OCI-LY7 (cell line): ENCODE results near the gene SIPA1L3. TPM values are rescaled to one million over a fixed set of nuclear protein-coding genes. Genes with fewer than 3 reads are reported as not detected.
"Not testable (repeated sequence)": the region's sequence is repeated elsewhere in the genome, so short reads cannot be mapped to it uniquely, and the experiment has no call there.

Experiments
- Bru-seq: library from RNA; stranded (reverse); fragments of 400-500 nt; gene quantifications from one replicate; lab custom pipeline; 2021; lab: Mats Ljungman, UMichigan
- BruChase-seq, 2 experiments: library from RNA; stranded (reverse); fragments of 400-500 nt; gene quantifications; one replicate each; lab custom pipeline; 2021; lab: Mats Ljungman, UMichigan
- BruUV-seq: library from RNA; stranded (reverse); fragments of 400-500 nt; replicated peaks from 2 replicates; lab custom pipeline; 2021; lab: Mats Ljungman, UMichigan
- CTCF ChIA-PET: fragments of 300-600 bp; sonication (Branson Sonifier 250); formaldehyde crosslinking; loops from one replicate; lab custom pipeline; 2022; ENCODE audit warnings: antibody characterized with exemption; ENCODE audit not compliant: unreplicated experiment; lab: Charles Lee
- POLR2A ChIA-PET: fragments of 300-600 bp; sonication (Branson Sonifier 250); formaldehyde crosslinking; loops from one replicate; lab custom pipeline; 2022; ENCODE audit warnings: antibody characterized with exemption; lab: Charles Lee
- DNase-seq: peaks from one replicate; pipeline ENCODE4 v3.0.0-alpha.2; 2015; ENCODE audit warnings: low spot score
- H2AFZ ChIP-seq: fragments of 200-600 bp; sonication (generic), shearing (Covaris generic); 2 replicates; pipeline ENCODE4 v1.6.1; 2014; ENCODE audit warnings: mild to moderate bottlenecking, antibody characterized with exemption, low read length, moderate library complexity
- H3K27ac ChIP-seq: fragments of 200-600 bp; sonication (generic); 2 replicates; pipeline ENCODE4 v1.5.1; 2014; ENCODE audit warnings: mixed run types, low read depth, mild to moderate bottlenecking, moderate library complexity, low read length, inconsistent platforms; ENCODE audit not compliant: poor library complexity, severe bottlenecking
- H3K36me3 ChIP-seq: fragments of 200-600 bp; sonication (generic); 2 replicates; pipeline ENCODE4 v1.6.1; 2014; ENCODE audit warnings: mild to moderate bottlenecking, antibody characterized with exemption, low read length, moderate library complexity, mixed read lengths; ENCODE audit not compliant: insufficient read depth
- H3K4me1 ChIP-seq: fragments of 200-600 bp; sonication (generic); 2 replicates; pipeline ENCODE4 v1.5.1; 2014; ENCODE audit warnings: mild to moderate bottlenecking, low read length; ENCODE audit not compliant: insufficient read depth, poor library complexity, severe bottlenecking
- H3K4me2 ChIP-seq: fragments of 200-600 bp; sonication (generic); 2 replicates; pipeline ENCODE4 v1.6.1; 2014; ENCODE audit warnings: mild to moderate bottlenecking, low read length
- H3K4me3 ChIP-seq: fragments of 200-600 bp; sonication (generic); 2 replicates; pipeline ENCODE4 v1.5.1; 2014; ENCODE audit warnings: mild to moderate bottlenecking, low read depth, low read length; ENCODE audit not compliant: poor library complexity, severe bottlenecking
- H3K79me2 ChIP-seq: fragments of 200-600 bp; sonication (generic); 2 replicates; pipeline ENCODE4 v1.6.1; 2016; ENCODE audit warnings: low read depth, mild to moderate bottlenecking, low read length, moderate library complexity, mixed read lengths; ENCODE audit not compliant: insufficient read depth
- H3K9me2 ChIP-seq: fragments of 200-600 bp; sonication (generic); 2 replicates; pipeline ENCODE4 v1.6.1; 2016; ENCODE audit warnings: mild to moderate bottlenecking, low read length, mixed read lengths; ENCODE audit not compliant: insufficient read depth
- H3K9me3 ChIP-seq: fragments of 200-600 bp; sonication (generic); 2 replicates; pipeline ENCODE4 v1.6.1; 2014; ENCODE audit warnings: mild to moderate bottlenecking, mixed run types, low read length, mixed read lengths
- H4K20me1 ChIP-seq: fragments of 200-600 bp; sonication (generic); 2 replicates; pipeline ENCODE4 v1.6.1; 2014; ENCODE audit warnings: mild to moderate bottlenecking, antibody characterized with exemption, low read length, moderate library complexity, mixed read lengths; ENCODE audit not compliant: insufficient read depth
- CTCF ChIP-seq: fragments of 200-600 bp; sonication (generic); conservative IDR thresholded peaks from 2 replicates; pipeline ENCODE4 v1.5.1; 2014; ENCODE audit warnings: mild to moderate bottlenecking, antibody characterized with exemption, low read length, moderate library complexity, mixed read lengths
- EZH2phosphoT487 ChIP-seq: fragments of 200-600 bp; sonication (generic); IDR thresholded peaks from 2 replicates; pipeline ENCODE4 v1.6.1; 2018; ENCODE audit warnings: low read depth, borderline replicate concordance, mild to moderate bottlenecking, mixed run types, antibody characterized with exemption, low read length, moderate library complexity, mixed read lengths
- intact Hi-C: fragments of 100-400 bp; cut with micrococcal nuclease; formaldehyde crosslinking; loops from one replicate; pipeline ENCODE4 v1.10.0; 2022; ENCODE audit not compliant: unreplicated experiment
- long read RNA-seq: library from polyadenylated mRNA; stranded (forward); transcript quantifications from one replicate; pipeline ENCODE4 v2.0.0, GENCODE V29; 2022
- total RNA-seq, 2 experiments: library from RNA; depleted of rRNA in 1 of 2; stranded (reverse); fragments of >200 nt in 1 of 2; shearing (Covaris generic) in 1 of 2; gene quantifications; 2 replicates each; pipeline ENCODE4 v1.2.3, GENCODE V29; 2014 to 2022

SIPA1L3 gene, protein sequence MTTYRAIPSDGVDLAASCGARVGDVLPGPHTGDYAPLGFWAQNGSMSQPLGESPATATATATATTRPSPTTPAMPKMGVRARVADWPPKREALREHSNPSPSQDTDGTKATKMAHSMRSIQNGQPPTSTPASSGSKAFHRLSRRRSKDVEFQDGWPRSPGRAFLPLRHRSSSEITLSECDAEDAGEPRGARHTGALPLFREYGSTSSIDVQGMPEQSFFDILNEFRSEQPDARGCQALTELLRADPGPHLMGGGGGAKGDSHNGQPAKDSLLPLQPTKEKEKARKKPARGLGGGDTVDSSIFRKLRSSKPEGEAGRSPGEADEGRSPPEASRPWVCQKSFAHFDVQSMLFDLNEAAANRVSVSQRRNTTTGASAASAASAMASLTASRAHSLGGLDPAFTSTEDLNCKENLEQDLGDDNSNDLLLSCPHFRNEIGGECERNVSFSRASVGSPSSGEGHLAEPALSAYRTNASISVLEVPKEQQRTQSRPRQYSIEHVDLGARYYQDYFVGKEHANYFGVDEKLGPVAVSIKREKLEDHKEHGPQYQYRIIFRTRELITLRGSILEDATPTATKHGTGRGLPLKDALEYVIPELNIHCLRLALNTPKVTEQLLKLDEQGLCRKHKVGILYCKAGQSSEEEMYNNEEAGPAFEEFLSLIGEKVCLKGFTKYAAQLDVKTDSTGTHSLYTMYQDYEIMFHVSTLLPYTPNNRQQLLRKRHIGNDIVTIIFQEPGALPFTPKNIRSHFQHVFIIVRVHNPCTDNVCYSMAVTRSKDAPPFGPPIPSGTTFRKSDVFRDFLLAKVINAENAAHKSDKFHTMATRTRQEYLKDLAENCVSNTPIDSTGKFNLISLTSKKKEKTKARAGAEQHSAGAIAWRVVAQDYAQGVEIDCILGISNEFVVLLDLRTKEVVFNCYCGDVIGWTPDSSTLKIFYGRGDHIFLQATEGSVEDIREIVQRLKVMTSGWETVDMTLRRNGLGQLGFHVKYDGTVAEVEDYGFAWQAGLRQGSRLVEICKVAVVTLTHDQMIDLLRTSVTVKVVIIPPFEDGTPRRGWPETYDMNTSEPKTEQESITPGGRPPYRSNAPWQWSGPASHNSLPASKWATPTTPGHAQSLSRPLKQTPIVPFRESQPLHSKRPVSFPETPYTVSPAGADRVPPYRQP (N-terminal part only)
- 21.2 and 36.3 TPM in 2 replicates for total RNA-seq (2014; rRNA removed; shearing (Covaris generic))
- total RNA-seq (2022), result 70.7 and 84.4 TPM in 2 replicates
- Bru-seq, nascent RNA, result percentile 73 among the genes with signal in this experiment
- percentile 81 among the genes with signal in this experiment for BruChase-seq, experiment 1, labeled RNA remaining after a 6-hour chase
- percentile 71 among the genes with signal in this experiment for BruChase-seq, experiment 2, labeled RNA remaining after a 2-hour chase
- long read RNA-seq, full-length matches to known transcripts, result 5 of 44 reads
- long read RNA-seq, partial matches to known transcripts, result 24 of 44 reads
- long read RNA-seq, other reads (novel, unspliced or antisense), result 15 of 44 reads

DNA sequence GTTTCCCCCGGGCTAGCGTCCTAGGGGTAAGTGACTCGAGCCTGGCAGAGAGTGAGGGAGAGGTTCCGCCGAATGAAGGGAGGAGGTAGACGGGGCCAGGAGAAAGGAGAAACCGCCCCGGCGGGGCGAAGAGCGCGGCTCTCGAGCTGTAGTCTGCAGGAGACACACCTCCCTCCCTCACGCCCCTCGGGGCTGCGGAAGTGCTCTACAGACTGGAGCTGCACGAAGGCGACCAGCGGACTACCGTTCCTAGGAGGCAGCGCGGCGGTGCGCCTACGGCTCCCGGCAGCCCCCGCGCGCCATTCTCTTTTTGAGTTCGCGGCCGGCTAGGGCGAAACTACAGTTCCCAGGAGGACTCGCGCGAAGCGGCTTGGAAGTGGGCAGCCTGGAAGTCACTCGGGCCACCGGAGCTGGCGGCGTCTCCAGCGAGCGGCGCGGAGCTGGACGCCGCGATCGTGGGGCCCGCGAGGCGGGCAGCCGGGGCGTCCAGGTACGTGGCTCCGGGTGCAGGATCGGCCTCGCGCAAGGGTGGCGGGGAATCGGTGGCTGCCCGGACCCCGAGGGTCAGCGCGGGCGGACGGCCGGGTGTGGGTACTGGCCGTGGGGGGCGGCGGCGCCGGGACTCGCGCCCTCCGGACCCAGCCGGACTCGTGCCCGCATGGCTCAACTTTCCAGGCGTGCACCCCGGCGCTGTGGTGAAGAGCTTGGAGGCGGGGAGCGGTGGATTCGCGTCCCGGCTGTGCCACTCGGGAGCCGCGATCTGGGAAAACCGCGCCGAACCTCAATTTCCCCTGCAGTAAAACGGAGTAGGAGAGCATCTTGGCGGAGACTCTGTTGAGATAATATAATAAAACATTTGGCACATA lies at the start of gene SIPA1L3:
Gene SIPA1L3, plus strand, starts transcription at position 340 of the 866 bp plus-strand sequence. CDS start 174,358 bp downstream, outside the sequence.
- BruUV-seq, result no TSS peak
- Histone ChIP-seq H3K4me2 (peak within 1 kb of the TSS; percentile 97), H4K20me1 (no peaks in the 10 kb centered on the region), H2AFZ (peak within 1 kb of the TSS; percentile 74), H3K27ac (peak within 1 kb of the TSS; percentile 85), H3K4me1 (peaks cover 64% of the 10 kb centered on the region), H3K9me2 (no peaks in the 10 kb centered on the region), H3K9me3 (no peaks in the 10 kb centered on the region), H3K4me3 (peak within 1 kb of the TSS; percentile 96), H3K79me2 (peaks cover 44% of the 10 kb centered on the region), H3K36me3 (no peaks in the 10 kb centered on the region)
- intact Hi-C loops, result loop anchor here (1.0 to 10.0 kb wide), 2 partner anchors 72 to 238 kb away; no protein-coding TSS in a partner anchor
- ChIA-PET CTCF (interaction anchor here (0.5 to 1.5 kb wide), 7 partner anchors 20 to 319 kb away, joined by 3 to 6 read pairs (median 4); no protein-coding TSS in a partner anchor), POLR2A (interaction anchor here (0.5 to 3.8 kb wide), 18 partner anchors 9 to 467 kb away, joined by 3 to 15 read pairs (median 5); partner anchors contain the start of gene PSMD8)
- peak; percentile 98 for DNase-seq
- TF ChIP-seq EZH2phosphoT487, result no peak
- TF ChIP-seq CTCF, result no peak

GRCh38 chr19:37864501-37864900 lies 42.5 kb upstream of the SIPA1L3 start:
- Histone ChIP-seq H3K36me3 (no peaks in the 10 kb centered on the region), H3K4me1 (no peaks in the 10 kb centered on the region), H4K20me1 (no peaks in the 10 kb centered on the region), H3K27ac (no peak overlapping the region), H3K4me3 (no peak overlapping the region), H3K4me2 (no peak overlapping the region), H3K9me2 (no peaks in the 10 kb centered on the region), H3K9me3 (no peaks in the 10 kb centered on the region), H2AFZ (no peak overlapping the region), H3K79me2 (no peaks in the 10 kb centered on the region)
- TF ChIP-seq CTCF (no peak), EZH2phosphoT487 (no peak)
- DNase-seq, result no peak
- ChIA-PET CTCF (no interaction called here), POLR2A (no interaction called here)
- no TSS peak for BruUV-seq
- intact Hi-C loops, result no loop called here

DNA sequence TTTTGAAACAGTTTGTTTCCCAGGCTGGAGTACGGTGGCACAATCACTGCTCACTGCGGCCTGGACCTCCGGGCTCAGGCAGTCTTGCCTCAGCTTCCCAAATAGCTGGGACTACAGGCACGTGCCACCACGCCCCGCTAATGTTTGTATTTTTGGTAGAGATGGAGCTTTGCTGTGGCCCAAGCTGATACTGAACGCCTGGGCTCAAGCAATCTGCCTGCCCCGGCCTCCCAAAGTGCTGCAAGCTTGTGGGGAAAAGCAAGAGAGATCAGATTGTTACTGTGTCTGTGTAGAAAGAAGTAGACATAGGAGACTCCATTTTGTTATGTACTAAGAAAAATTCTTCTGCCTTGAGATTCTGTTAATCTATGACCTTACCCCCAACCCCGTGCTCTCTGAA lies 41.1 kb upstream of the SIPA1L3 start:
- H3K9me3 ChIP-seq, H3K27ac ChIP-seq, H3K4me3 ChIP-seq, H2AFZ ChIP-seq, intact Hi-C loops, H4K20me1 ChIP-seq, DNase-seq, BruUV-seq, H3K4me1 ChIP-seq, POLR2A ChIA-PET, H3K4me2 ChIP-seq, H3K79me2 ChIP-seq, H3K36me3 ChIP-seq, H3K9me2 ChIP-seq, CTCF ChIA-PET: not testable (repeated sequence)
